Stimulated activated naive CD8-positive, alpha-beta T cell treated with anti-CD3 and anti-CD28 coated beads, Interleukin-15, amount 100 ng/mL, for 72 hours (primary cell): ENCODE measurements around the gene LARGE1.
"Not testable (repeated sequence)": the region's sequence is repeated elsewhere in the genome, so short reads cannot be mapped to it uniquely, and the experiment has no call there.

ENCODE experiments used
- ATAC-seq: fragments of 150-1000 bp; cut with Tn5 transposase; 2 replicates; pipeline ENCODE4 v1.10.0; 2021; ENCODE audit warnings: mild to moderate bottlenecking, moderate library complexity
- DNase-seq, 2 donors: peaks; one replicate each; pipeline ENCODE4 v3.0.0; 2021 to 2022
- H3K27ac Mint-ChIP-seq, 2 donors: one replicate each; pipeline ENCODE4 v1.8.0; 2022; ENCODE audit warnings: mild to moderate bottlenecking in 2 of 2, mixed read lengths in 2 of 2, moderate library complexity in 2 of 2
- H3K27me3 Mint-ChIP-seq: one replicate; pipeline ENCODE4 v1.8.0; 2022; ENCODE audit warnings: mixed read lengths
- H3K4me1 Mint-ChIP-seq: one replicate; pipeline ENCODE4 v1.8.0; 2022; ENCODE audit warnings: mild to moderate bottlenecking, mixed read lengths
- H3K4me3 Mint-ChIP-seq, 2 donors: one replicate each; pipeline ENCODE4 v1.8.0; 2022; ENCODE audit warnings: mild to moderate bottlenecking in 2 of 2, mixed read lengths in 2 of 2, moderate library complexity in 1 of 2
- H3K9me3 Mint-ChIP-seq, 2 donors: one replicate each; pipeline ENCODE4 v1.8.0; 2022; ENCODE audit warnings: mixed read lengths in 2 of 2

Gene LARGE1

DNA sequence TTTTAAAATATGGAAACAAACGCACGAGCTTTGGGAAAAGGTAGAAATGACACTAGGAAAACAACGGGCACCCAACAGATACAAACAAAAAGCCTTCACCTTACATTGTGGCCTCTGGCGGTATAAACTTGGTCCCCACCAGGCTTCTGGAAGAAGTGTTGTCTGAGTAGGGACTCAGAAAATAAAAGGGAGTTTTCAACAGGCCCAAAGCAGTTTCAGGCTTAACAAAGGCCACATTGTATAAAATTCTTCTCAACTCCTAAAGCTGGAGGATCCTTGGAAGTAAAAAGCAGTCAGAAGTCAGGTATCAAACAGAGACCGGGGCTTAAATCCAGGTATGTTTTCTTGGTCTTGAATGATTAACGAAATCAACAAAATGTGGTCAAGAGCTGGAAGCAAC is 61.0 kb downstream of the LARGE1 start:
- no peak for ATAC-seq
- H3K4me3 Mint-ChIP-seq = no peak overlapping the region

GRCh38 chr22:33858653-33859052 is 61.6 kb downstream of the LARGE1 start:
- not testable (repeated sequence) for H3K27me3 Mint-ChIP-seq, H3K27ac Mint-ChIP-seq, ATAC-seq, H3K4me1 Mint-ChIP-seq, DNase-seq, H3K4me3 Mint-ChIP-seq, H3K9me3 Mint-ChIP-seq

More for the DNA sequence above, 61.0 kb downstream of the LARGE1 start:
- DNase-seq = no peak
- H3K27me3 Mint-ChIP-seq = no peaks in the 10 kb centered on the region
- no peak overlapping the region for H3K27ac Mint-ChIP-seq
- no peaks in the 10 kb centered on the region for H3K4me1 Mint-ChIP-seq
- H3K9me3 Mint-ChIP-seq = no peaks in the 10 kb centered on the region

- Mint-ChIP-seq H3K27ac (peak overlapping the region in 1 of 2 donors; percentile 34), H3K4me1 (peaks cover 11% of the 10 kb centered on the region)
- not testable (repeated sequence) for DNase-seq, H3K27me3 Mint-ChIP-seq, H3K9me3 Mint-ChIP-seq, H3K4me3 Mint-ChIP-seq, ATAC-seq
Observed at GRCh38 chr22:33857767-33858166, 62.5 kb downstream of the LARGE1 start.

GRCh38 chr22:33854724-33855123 is 65.6 kb downstream of the LARGE1 start:
- no peak overlapping the region for H3K27ac Mint-ChIP-seq
- peaks cover 11% of the 10 kb centered on the region for H3K4me1 Mint-ChIP-seq
- no peak for ATAC-seq
- H3K9me3 Mint-ChIP-seq = no peaks in the 10 kb centered on the region
- no peak overlapping the region for H3K4me3 Mint-ChIP-seq
- H3K27me3 Mint-ChIP-seq = no peaks in the 10 kb centered on the region
- no peak for DNase-seq

- H3K9me3 Mint-ChIP-seq = peaks cover 5 to 10% of the 10 kb centered on the region in 2 donors
- DNase-seq = peak in 1 of 2 donors; percentile 1
- H3K27ac Mint-ChIP-seq = peak overlapping the region; percentile 87 to 93
- peaks cover 11% of the 10 kb centered on the region for H3K4me1 Mint-ChIP-seq
- peak overlapping the region; percentile 75 to 78 for H3K4me3 Mint-ChIP-seq
- ATAC-seq = peak; percentile 54
- no peaks in the 10 kb centered on the region for H3K27me3 Mint-ChIP-seq
Observed at GRCh38 chr22:33853200-33854097, 66.8 kb downstream of the LARGE1 start.

DNA sequence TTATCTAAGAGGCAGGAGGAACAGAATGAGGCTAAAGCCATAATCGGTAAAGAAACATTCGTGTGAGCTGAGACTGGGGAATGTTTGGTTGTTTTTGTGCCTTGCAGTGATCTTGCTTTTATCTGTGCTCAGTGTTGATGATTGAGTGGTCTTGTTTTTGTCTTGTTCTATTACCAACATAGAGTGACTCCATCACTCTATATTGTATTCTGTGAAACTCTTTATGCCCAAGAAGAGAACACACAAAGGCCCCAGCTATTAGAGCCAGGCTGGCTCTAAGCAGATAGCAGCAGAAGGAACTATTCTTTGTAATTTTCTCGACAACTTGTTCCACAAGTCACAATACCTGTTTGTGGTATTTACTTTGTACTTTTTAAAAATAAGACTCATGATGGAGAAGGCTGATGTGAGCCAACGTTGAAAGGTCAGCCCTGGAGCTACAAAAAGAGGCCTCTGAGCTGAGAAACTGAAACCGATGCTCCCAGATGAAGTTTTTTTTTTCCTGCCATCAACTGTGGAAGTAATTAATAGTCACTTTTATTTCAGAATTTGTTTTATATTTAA is 68.4 kb downstream of the LARGE1 start:
- DNase-seq (no peak), ATAC-seq (no peak)
- Mint-ChIP-seq H3K4me1 (peaks cover 11% of the 10 kb centered on the region), H3K27ac (no peak overlapping the region), H3K27me3 (no peaks in the 10 kb centered on the region), H3K4me3 (no peak overlapping the region), H3K9me3 (peaks cover 11 to 24% of the 10 kb centered on the region in 2 donors)

- no peak for ATAC-seq
- H3K9me3 Mint-ChIP-seq = peaks cover 11 to 28% of the 10 kb centered on the region in 2 donors
- no peaks in the 10 kb centered on the region for H3K27me3 Mint-ChIP-seq
- H3K4me1 Mint-ChIP-seq = peaks cover 11% of the 10 kb centered on the region
- no peak overlapping the region for H3K27ac Mint-ChIP-seq
- no peak for DNase-seq
- no peak overlapping the region for H3K4me3 Mint-ChIP-seq
Observed at GRCh38 chr22:33851240-33851639, 69.0 kb downstream of the LARGE1 start.

- Mint-ChIP-seq H3K4me1 (peaks cover 11% of the 10 kb centered on the region), H3K27ac (no peak overlapping the region), H3K4me3 (no peak overlapping the region), H3K9me3 (peaks cover 14 to 28% of the 10 kb centered on the region in 2 donors), H3K27me3 (no peaks in the 10 kb centered on the region)
- no peak for ATAC-seq
- no peak for DNase-seq
Observed at GRCh38 chr22:33850724-33851123, 69.6 kb downstream of the LARGE1 start.

GRCh38 chr22:33850193-33850592 is 70.1 kb downstream of the LARGE1 start:
- no peak for DNase-seq
- Mint-ChIP-seq H3K4me3 (no peak overlapping the region), H3K27me3 (no peaks in the 10 kb centered on the region), H3K27ac (no peak overlapping the region), H3K9me3 (peaks cover 17 to 28% of the 10 kb centered on the region in 2 donors), H3K4me1 (peaks cover 11% of the 10 kb centered on the region)
- no peak for ATAC-seq

DNA sequence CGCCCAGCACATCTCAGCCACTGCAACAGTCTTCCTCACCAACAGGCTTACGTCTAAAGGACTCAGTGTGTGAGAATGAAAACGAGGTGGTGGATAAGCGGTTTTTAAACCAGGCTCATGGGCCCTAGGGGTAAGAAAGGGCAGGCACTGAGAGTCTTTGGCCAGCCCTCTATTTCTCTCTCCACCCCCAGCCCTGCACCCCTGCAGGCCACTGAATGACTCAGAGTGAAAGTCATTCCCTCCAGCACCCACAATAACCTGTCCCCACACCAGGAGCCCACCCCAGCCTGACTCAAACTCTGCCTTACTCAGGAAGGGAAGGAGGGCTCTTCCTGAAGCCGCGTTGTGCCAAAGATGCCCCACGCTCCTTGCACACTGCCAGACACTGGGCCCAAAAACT is 72.0 kb downstream of the LARGE1 start:
- DNase-seq (no peak), ATAC-seq (no peak)
- no peaks in the 10 kb centered on the region for H3K27me3 Mint-ChIP-seq
- no peak overlapping the region for H3K27ac Mint-ChIP-seq
- peaks cover 4% of the 10 kb centered on the region for H3K4me1 Mint-ChIP-seq
- H3K9me3 Mint-ChIP-seq = peaks cover 21 to 28% of the 10 kb centered on the region in 2 donors
- H3K4me3 Mint-ChIP-seq = no peak overlapping the region

DNA sequence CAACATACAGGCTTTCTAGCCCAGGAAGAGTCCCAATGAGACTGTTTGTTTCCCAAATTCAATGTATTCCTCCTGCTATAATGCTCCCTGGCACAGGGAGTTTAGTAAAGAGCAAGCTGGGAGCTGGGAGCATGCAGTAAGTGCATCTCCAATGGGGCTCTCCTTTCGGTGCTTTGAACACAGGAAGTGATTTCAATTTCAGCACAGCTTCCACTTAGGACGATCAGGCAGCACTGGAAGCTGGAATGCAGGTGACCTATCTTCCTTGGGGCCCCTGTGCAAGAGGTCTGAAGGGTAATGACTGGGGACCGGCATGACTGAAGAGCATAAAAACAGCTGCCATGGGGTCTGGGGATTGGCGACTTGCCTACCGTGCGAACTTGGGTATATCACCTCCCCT is 76.0 kb downstream of the LARGE1 start:
- Mint-ChIP-seq H3K4me3 (no peak overlapping the region), H3K4me1 (no peaks in the 10 kb centered on the region), H3K9me3 (peaks cover 21 to 26% of the 10 kb centered on the region in 2 donors), H3K27ac (no peak overlapping the region), H3K27me3 (no peaks in the 10 kb centered on the region)
- ATAC-seq (no peak), DNase-seq (no peak)

GRCh38 chr22:33842421-33843094 is 77.7 kb downstream of the LARGE1 start:
- Mint-ChIP-seq H3K4me1 (no peaks in the 10 kb centered on the region), H3K27me3 (no peaks in the 10 kb centered on the region), H3K9me3 (peaks cover 11 to 12% of the 10 kb centered on the region in 2 donors), H3K4me3 (no peak overlapping the region), H3K27ac (no peak overlapping the region)
- no peak for ATAC-seq
- DNase-seq = no peak

DNA sequence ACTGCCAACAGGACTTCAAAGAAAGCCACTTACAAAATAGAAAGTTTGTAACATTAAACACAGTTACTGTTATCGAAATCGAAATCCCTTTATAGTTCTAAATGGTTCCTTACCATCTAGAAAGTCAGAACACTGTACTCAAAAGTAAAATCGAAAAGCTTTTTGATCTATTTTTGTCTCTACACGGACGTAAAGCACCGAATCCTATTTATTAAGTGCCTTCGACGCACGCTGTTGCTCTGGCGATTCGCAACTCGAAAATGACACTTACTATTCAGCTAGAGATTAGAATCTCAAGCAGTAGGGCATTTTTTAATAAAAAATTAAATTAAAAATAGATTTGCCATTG is 78.3 kb downstream of the LARGE1 start:
- Mint-ChIP-seq H3K27ac (no peak overlapping the region), H3K4me1 (no peaks in the 10 kb centered on the region), H3K4me3 (no peak overlapping the region), H3K9me3 (peaks cover 5 to 10% of the 10 kb centered on the region in 2 donors), H3K27me3 (no peaks in the 10 kb centered on the region)
- DNase-seq (no peak), ATAC-seq (no peak)

DNA sequence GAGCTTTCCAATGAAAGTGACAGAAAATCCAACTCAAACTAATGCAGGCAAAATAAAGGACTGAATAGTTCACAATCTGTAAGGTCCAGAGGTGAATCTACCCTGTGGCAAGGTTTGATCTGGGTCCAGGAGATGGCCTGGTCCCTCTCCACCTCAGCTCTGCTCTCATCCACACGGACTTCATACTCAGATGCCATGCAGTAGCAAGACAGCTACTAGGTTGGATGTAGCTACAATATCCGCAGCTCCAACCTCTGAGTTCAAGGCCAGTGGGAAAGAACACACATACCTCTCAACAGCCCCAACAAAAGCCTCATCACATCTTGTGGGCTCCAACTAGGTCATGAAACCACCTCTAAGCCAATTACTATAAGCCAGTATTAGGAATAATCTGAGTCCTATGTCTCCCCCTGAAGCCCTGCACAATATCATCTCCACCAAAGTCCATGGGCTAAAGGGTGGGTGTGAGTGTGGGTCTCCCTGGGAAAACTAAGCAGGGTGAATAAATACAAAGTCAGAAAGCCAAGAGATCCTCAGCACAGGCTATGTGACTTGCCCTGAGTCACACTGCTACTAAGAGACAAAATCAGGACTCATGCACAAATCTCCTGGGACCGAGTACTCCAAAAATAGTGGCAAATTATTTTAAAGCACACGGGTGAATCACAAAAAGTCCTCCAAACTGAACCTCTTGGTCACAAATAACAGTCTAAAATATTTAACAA is 78.8 kb downstream of the LARGE1 start:
- H3K4me3 Mint-ChIP-seq = no peak overlapping the region
- ATAC-seq = no peak
- H3K9me3 Mint-ChIP-seq = peaks cover 0 to 10% of the 10 kb centered on the region in 2 donors
- H3K4me1 Mint-ChIP-seq = no peaks in the 10 kb centered on the region
- no peak overlapping the region for H3K27ac Mint-ChIP-seq
- H3K27me3 Mint-ChIP-seq = no peaks in the 10 kb centered on the region
- no peak for DNase-seq

- no peaks in the 10 kb centered on the region for H3K27me3 Mint-ChIP-seq
- ATAC-seq (no peak), DNase-seq (no peak)
- no peaks in the 10 kb centered on the region for H3K9me3 Mint-ChIP-seq
- H3K27ac Mint-ChIP-seq = no peak overlapping the region
- no peaks in the 10 kb centered on the region for H3K4me1 Mint-ChIP-seq
- H3K4me3 Mint-ChIP-seq = no peak overlapping the region
Observed at GRCh38 chr22:33838644-33839043, 81.6 kb downstream of the LARGE1 start.
